ENCODE measurements around the gene HSD11B2. TPM values are rescaled to one million over a fixed set of nuclear protein-coding genes. Genes with fewer than 3 reads are reported as not detected.

Gene HSD11B2
- total RNA-seq, 1 experiment from 2014 or later, result 5.3 TPM

- Histone ChIP-seq H2AFZ (no peak overlapping the region), H3K9me3 (ENCODE audit: insufficient read depth, low read depth) (no peaks in the 10 kb centered on the region), H3K27me3 (ENCODE audit: insufficient read depth, low read depth) (no peaks in the 10 kb centered on the region), H3K36me3 (ENCODE audit: low read depth) (no peaks in the 10 kb centered on the region), H3K4me3 (no peak overlapping the region), H3K27ac (no peak overlapping the region), H3K79me2 (ENCODE audit: low read depth) (no peaks in the 10 kb centered on the region), H3K4me1 (replicated peaks; ENCODE audit: insufficient read depth) (peaks cover 17% of the 10 kb centered on the region), H3K9me2 (ENCODE audit: insufficient read depth) (no peaks in the 10 kb centered on the region), H3F3A (ENCODE audit: insufficient read depth, low read depth) (peaks cover 13% of the 10 kb centered on the region), H3K4me2 (no peak overlapping the region), H4K20me1 (ENCODE audit: insufficient read depth) (no peaks in the 10 kb centered on the region)
- TF ChIP-seq, protein P1, sequence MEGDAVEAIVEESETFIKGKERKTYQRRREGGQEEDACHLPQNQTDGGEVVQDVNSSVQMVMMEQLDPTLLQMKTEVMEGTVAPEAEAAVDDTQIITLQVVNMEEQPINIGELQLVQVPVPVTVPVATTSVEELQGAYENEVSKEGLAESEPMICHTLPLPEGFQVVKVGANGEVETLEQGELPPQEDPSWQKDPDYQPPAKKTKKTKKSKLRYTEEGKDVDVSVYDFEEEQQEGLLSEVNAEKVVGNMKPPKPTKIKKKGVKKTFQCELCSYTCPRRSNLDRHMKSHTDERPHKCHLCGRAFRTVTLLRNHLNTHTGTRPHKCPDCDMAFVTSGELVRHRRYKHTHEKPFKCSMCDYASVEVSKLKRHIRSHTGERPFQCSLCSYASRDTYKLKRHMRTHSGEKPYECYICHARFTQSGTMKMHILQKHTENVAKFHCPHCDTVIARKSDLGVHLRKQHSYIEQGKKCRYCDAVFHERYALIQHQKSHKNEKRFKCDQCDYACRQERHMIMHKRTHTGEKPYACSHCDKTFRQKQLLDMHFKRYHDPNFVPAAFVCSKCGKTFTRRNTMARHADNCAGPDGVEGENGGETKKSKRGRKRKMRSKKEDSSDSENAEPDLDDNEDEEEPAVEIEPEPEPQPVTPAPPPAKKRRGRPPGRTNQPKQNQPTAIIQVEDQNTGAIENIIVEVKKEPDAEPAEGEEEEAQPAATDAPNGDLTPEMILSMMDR (conservative IDR thresholded peaks at IDR 0.05), result no peak
- TF ChIP-seq EZH2 (IDR thresholded peaks at IDR 0.05; ENCODE audit: low read depth), result no peak
- BruUV-seq (replicated peaks), result no TSS peak
- POLR2A ChIA-PET (ENCODE audit: unreplicated experiment), result interaction anchor here (0.6 kb wide), 1 partner anchor 55 kb away, joined by 3 read pairs; no protein-coding TSS in a partner anchor
- DNase-seq, result no peak
- CTCF ChIA-PET, result no interaction called here
- intact Hi-C loops (cut with micrococcal nuclease; ENCODE audit: unreplicated experiment), result loop anchor here (5.0 to 10.0 kb wide), 2 partner anchors 118 to 200 kb away; partner anchors contain the start of genes E2F4, ELMO3, EXOC3L1 and PLEKHG4
These were observed 35.8 kb upstream of the HSD11B2 start for GRCh38 chr16:67395105-67395457.

DNA sequence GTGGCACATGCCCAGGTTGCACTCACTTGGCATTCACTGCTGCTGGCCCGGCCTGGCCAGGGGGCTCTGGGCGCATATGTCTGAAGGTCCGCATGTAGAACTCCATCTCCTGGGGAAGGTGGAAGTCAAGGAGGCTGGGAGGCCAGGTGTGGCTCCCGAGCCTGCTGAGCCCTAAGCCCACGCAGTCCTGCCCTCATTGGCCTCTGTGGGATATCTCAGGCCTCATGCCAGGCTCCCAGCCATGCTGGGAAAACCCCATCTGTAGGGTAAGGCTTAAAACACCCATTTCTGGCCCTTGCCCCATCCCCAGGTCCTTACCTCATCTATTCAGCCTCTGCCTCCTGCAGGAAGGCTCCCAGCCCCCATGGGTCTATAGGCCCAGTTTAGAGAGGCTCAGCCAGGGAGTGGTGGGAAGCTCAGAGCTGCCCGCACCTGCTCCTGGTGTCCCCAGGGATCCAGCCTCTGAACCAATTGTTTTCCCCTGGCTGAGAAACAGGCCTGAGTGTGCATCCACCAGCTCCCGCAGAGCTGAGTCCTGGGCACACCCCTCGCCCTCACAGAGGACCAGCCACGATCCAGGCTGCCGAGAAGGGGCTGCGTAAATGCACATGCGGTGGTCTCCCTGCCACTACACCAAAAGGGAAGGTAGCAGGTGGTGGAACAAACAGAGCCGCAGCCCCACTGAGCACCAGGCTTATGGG, 35.3 kb upstream of the HSD11B2 start:
- CTCF ChIA-PET, result interaction anchor here (0.6 to 1.1 kb wide), 2 partner anchors 118 to 276 kb away, joined by 4 to 6 read pairs; no protein-coding TSS in a partner anchor
- DNase-seq, result no peak

More for the DNA sequence above, 35.3 kb upstream of the HSD11B2 start:
- Histone ChIP-seq H3K9me2 (ENCODE audit: insufficient read depth) (no peaks in the 10 kb centered on the region), H2AFZ (no peak overlapping the region), H3K4me3 (no peak overlapping the region), H3K9me3 (ENCODE audit: insufficient read depth, low read depth) (no peaks in the 10 kb centered on the region), H3K36me3 (ENCODE audit: low read depth) (no peaks in the 10 kb centered on the region), H3K27ac (no peak overlapping the region), H3K4me2 (peak overlapping the region; percentile 54), H3K27me3 (ENCODE audit: insufficient read depth, low read depth) (no peaks in the 10 kb centered on the region), H3K79me2 (ENCODE audit: low read depth) (no peaks in the 10 kb centered on the region), H4K20me1 (ENCODE audit: insufficient read depth) (no peaks in the 10 kb centered on the region), H3F3A (ENCODE audit: insufficient read depth, low read depth) (peaks cover 13% of the 10 kb centered on the region), H3K4me1 (replicated peaks; ENCODE audit: insufficient read depth) (peaks cover 17% of the 10 kb centered on the region)
- TSS peak; percentile 21 for BruUV-seq (replicated peaks)
- POLR2A ChIA-PET (ENCODE audit: unreplicated experiment), result interaction anchor here (0.6 kb wide), 1 partner anchor 118 kb away, joined by 8 read pairs; no protein-coding TSS in a partner anchor
- TF ChIP-seq, protein P1 (conservative IDR thresholded peaks at IDR 0.05), result no peak
- no peak for TF ChIP-seq EZH2 (IDR thresholded peaks at IDR 0.05; ENCODE audit: low read depth)
- intact Hi-C loops (cut with micrococcal nuclease; ENCODE audit: unreplicated experiment), result loop anchor here (5.0 to 10.0 kb wide), 2 partner anchors 118 to 201 kb away; partner anchors contain the start of genes E2F4, ELMO3, EXOC3L1 and PLEKHG4

Data from PC-9 (cell line).